Heart left ventricle (tissue), 16 donors: ENCODE results near the gene DKKL1. TPM values are rescaled to one million over a fixed set of nuclear protein-coding genes. Genes with fewer than 3 reads are reported as not detected.

ENCODE experiments used
- ATAC-seq, 4 donors: fragments of 200-7000 bp; cut with Tn5 transposase; one replicate each; pipeline ENCODE4 v1.9.1; 2020 to 2022; ENCODE audit warnings: moderate library complexity in 4 of 4, mild to moderate bottlenecking in 3 of 4, moderate number of reproducible peaks in 1 of 4
- DNase-seq, 5 donors: peaks; one replicate each; pipeline ENCODE4 v3.0.0-alpha.2; 2020
- H3K27ac ChIP-seq, 12 donors: fragments of 200-600 bp; sonication (generic) in 4 of 12; one replicate each; pipeline versions ENCODE4 v1.5.0 to v1.8.0; 2016 to 2022; ENCODE audit warnings: mild to moderate bottlenecking in 2 of 12
- H3K27me3 ChIP-seq, 9 donors: fragments of 200-600 bp; sonication (generic) in 2 of 9; one replicate each; pipeline versions ENCODE4 v1.5.1 to v1.8.0; 2016 to 2022; ENCODE audit warnings: mild to moderate bottlenecking in 3 of 9
- H3K36me3 ChIP-seq, 9 donors: fragments of 200-600 bp; sonication (generic) in 2 of 9; one replicate each; pipeline versions ENCODE4 v1.5.0 to v1.8.0; 2018 to 2022; ENCODE audit warnings: mild to moderate bottlenecking in 2 of 9
- H3K4me1 ChIP-seq, 12 donors: fragments of 200-600 bp; sonication (generic) in 4 of 12; one replicate each; pipeline versions ENCODE4 v1.5.0 to v1.8.0; 2016 to 2022; ENCODE audit warnings: mild to moderate bottlenecking in 3 of 12
- H3K4me3 ChIP-seq, 12 donors: fragments of 200-600 bp; sonication (generic) in 4 of 12; one replicate each; pipeline versions ENCODE4 v1.5.0 to v1.8.0; 2017 to 2022; ENCODE audit warnings: mild to moderate bottlenecking in 9 of 12, moderate library complexity in 4 of 12
- H3K9me3 ChIP-seq, 12 donors: fragments of 200-600 bp; sonication (generic) in 4 of 12; one replicate each; pipeline versions ENCODE4 v1.5.0 to v1.8.0; 2016 to 2022; ENCODE audit warnings: mild to moderate bottlenecking in 1 of 12
- CTCF ChIP-seq, 12 donors: fragments of 200-600 bp; sonication (generic) in 4 of 12; IDR thresholded peaks; one replicate each; pipeline versions ENCODE4 v1.5.0 to v1.8.0; 2018 to 2022; ENCODE audit warnings: antibody characterized with exemption in 12 of 12, mild to moderate bottlenecking in 5 of 12
- POLR2A ChIP-seq, 2 donors: fragments of 450-650 bp; IDR thresholded peaks; one replicate each; pipeline ENCODE4 v1.6.1; 2017; ENCODE audit warnings: antibody characterized with exemption in 2 of 2, mild to moderate bottlenecking in 2 of 2, moderate library complexity in 2 of 2
- WGBS, 4 donors: extraction: QIAGEN DNeasy Blood & Tissue Kit in 2 of 4; methylation state at CpG; one replicate each; pipeline versions ENCODE4 v1.1.5 to v1.1.7; 2013 to 2018; 5-methylcytosine and 5-hydroxymethylcytosine counted together
- intact Hi-C, 10 donors: fragments of 100-400 bp; cut with DNase I; formaldehyde crosslinking; loops; one replicate each; pipeline versions ENCODE4 v1.11.1 to v1.14.2; 2022
- polyA plus RNA-seq, 2 donors: library from polyadenylated mRNA; stranded (reverse); fragments of 200-250 nt; gene quantifications; one replicate each; pipeline ENCODE4 v1.2.3, GENCODE V29; 2013
- total RNA-seq, 9 donors: library from RNA; depleted of rRNA in 2 of 9; stranded (reverse); fragments of >200 nt in 2 of 9; fragmentation: NEBNext Ultra II Directional in 3 of 9; extraction: Animal tissue kit (Norgen Biotek cat#: 25700) in 3 of 9; gene quantifications; one replicate each; pipeline versions ENCODE4 v1.1.0 to v1.2.4, GENCODE V29; 2016 to 2023
- donor health status: ischemic (EF 13 %, LVEDD 7.1; RV severe dilation, severe dysfunction).
- donor health status: healthy with polysubstance abuse.
- donor health status: DM: no; HTN: yes; CAD: no.
- donor health status: DM: no; HTN: no; CAD: no.
- donor health status: ischemic (EF 25% LVEDD 6.9; RV normal size, moderate dysfunction).
- donor health status: ischemic (EF 25% LVEDD 5.7; RV mildly dilated, moderate dysfunction).
- donor health status: healthy.
- donor health status: DM: yes; HTN: yes; CAD: no.
- donor health status: ischemic (EF 35%, LVEDD 5.7; RV mildly dilated, moderate dysfunction).
- donor health status: nonischemic (EF 11% LVEDD 7.7; RV severe dilation, severe dysfunction).
- donor health status: DM: yes; HTN: yes; CAD: no.
- donor health status: PGD.
- donor health status: ischemic (EF 29% LVEDD 5.4; RV normal size, mild dysfunction).
- donor health status: nonischemic (EF 23%, LVEDD 6.1; RV moderate dilation, normal function).

Gene DKKL1
- total and polyA plus RNA-seq, 11 donors: 0.24 to 0.51 TPM; not detected in 9

GRCh38 chr19:49390131-49390928 is 26.7 kb downstream of the DKKL1 start:
- no peaks in the 10 kb centered on the region for H3K36me3 ChIP-seq
- H3K9me3 ChIP-seq: no peaks in the 10 kb centered on the region
- intact Hi-C loops: loop anchor here in 5 of 10 donors (5.0 to 10.0 kb wide), 5 partner anchors 52 to 294 kb away; partner anchors contain the start of genes ADM5 (in 1 of the 5) and SLC17A7 (in 1 of the 5)
- 61 to 71% (median 65%) methylated on average over 22 to 26 of the region's 26 CpGs for whole genome bisulfite sequencing, 4 donors
- ATAC-seq (peak in 1 of 4 donors; percentile 5), DNase-seq (no peak)
- H3K27ac ChIP-seq: no peak overlapping the region
- H3K4me1 ChIP-seq: peaks cover 0 to 6% (median 0%) of the 10 kb centered on the region in 12 donors
- TF ChIP-seq CTCF (IDR thresholded peaks at IDR 0.05) (no peak), POLR2A (IDR thresholded peaks at IDR 0.05) (no peak)
- peaks cover 0 to 28% (median 0%) of the 10 kb centered on the region in 9 donors for H3K27me3 ChIP-seq
- H3K4me3 ChIP-seq: no peak overlapping the region

- ATAC-seq: no peak
- DNase-seq: no peak
- peaks cover 0 to 6% (median 0%) of the 10 kb centered on the region in 12 donors for H3K4me1 ChIP-seq
- no peaks in the 10 kb centered on the region for H3K36me3 ChIP-seq
- H3K9me3 ChIP-seq: no peaks in the 10 kb centered on the region
- H3K27me3 ChIP-seq: peaks cover 0 to 34% (median 0%) of the 10 kb centered on the region in 9 donors
- TF ChIP-seq CTCF (IDR thresholded peaks at IDR 0.05) (no peak), POLR2A (IDR thresholded peaks at IDR 0.05) (no peak)
- no peak overlapping the region for H3K27ac ChIP-seq
- WGBS, 4 donors: 33 to 43% (median 39%) methylated on average over 9 of the region's 9 CpGs
- intact Hi-C loops: loop anchor here in 5 of 10 donors (5.0 to 10.0 kb wide), 5 partner anchors 51 to 294 kb away; partner anchors contain the start of genes ADM5 (in 1 of the 5) and SLC17A7 (in 1 of the 5)
- H3K4me3 ChIP-seq: no peak overlapping the region
Measured at GRCh38 chr19:49390929-49391359, 27.3 kb downstream of the DKKL1 start.

GRCh38 chr19:49391581-49392399 is 28.1 kb downstream of the DKKL1 start:
- H3K9me3 ChIP-seq: no peaks in the 10 kb centered on the region
- H3K27me3 ChIP-seq: peaks cover 0 to 36% (median 0%) of the 10 kb centered on the region in 9 donors
- peak; percentile 66 to 89 (median 86) for ATAC-seq
- DNase-seq: peak; percentile 66 to 89 (median 81)
- H3K4me3 ChIP-seq: no peak overlapping the region
- no peak overlapping the region for H3K27ac ChIP-seq
- TF ChIP-seq POLR2A (IDR thresholded peaks at IDR 0.05) (no peak), CTCF (IDR thresholded peaks at IDR 0.05) (peak; percentile 70 to 88 (median 78))
- intact Hi-C loops: loop anchor here (1.0 to 10.0 kb wide), 8 partner anchors 51 to 293 kb away; partner anchors contain the start of genes ADM5 (in 1 of the 10) and SLC17A7 (in 1 of the 10)
- no peaks in the 10 kb centered on the region for H3K36me3 ChIP-seq
- H3K4me1 ChIP-seq: peaks cover 0 to 6% (median 0%) of the 10 kb centered on the region in 12 donors
- WGBS, 4 donors: 19 to 26% (median 23%) methylated on average over 12 to 14 of the region's 14 CpGs
